PFSK-1 (cell line): ENCODE data around the gene MATCAP1.

Experiments
- FOXP2 ChIP-seq: optimal IDR thresholded peaks from 2 replicates; pipeline ENCODE3; 2011; ENCODE audit warnings: borderline replicate concordance, control low read depth, inconsistent platforms; ENCODE audit not compliant: insufficient read depth; ENCODE audit errors: extremely low read length, extremely low read depth
- POLR2AphosphoS5 ChIP-seq: IDR thresholded peaks from 2 replicates; pipeline ENCODE4 v1.6.1; 2012; ENCODE audit warnings: low read depth, mild to moderate bottlenecking, control low read depth, low read length, moderate library complexity
- TF ChIP-seq, protein P1 (sequence below), 2 experiments: IDR thresholded peaks; 2 replicates each; pipeline versions ENCODE4 v1.6.1 to v1.8.0; 2011 to 2012; ENCODE audit warnings: low read depth in 2 of 2, low read length in 2 of 2, control low read depth in 1 of 2, inconsistent platforms in 1 of 2, mild to moderate bottlenecking in 1 of 2, moderate library complexity in 1 of 2; ENCODE audit not compliant: insufficient read depth in 1 of 2

DNA sequence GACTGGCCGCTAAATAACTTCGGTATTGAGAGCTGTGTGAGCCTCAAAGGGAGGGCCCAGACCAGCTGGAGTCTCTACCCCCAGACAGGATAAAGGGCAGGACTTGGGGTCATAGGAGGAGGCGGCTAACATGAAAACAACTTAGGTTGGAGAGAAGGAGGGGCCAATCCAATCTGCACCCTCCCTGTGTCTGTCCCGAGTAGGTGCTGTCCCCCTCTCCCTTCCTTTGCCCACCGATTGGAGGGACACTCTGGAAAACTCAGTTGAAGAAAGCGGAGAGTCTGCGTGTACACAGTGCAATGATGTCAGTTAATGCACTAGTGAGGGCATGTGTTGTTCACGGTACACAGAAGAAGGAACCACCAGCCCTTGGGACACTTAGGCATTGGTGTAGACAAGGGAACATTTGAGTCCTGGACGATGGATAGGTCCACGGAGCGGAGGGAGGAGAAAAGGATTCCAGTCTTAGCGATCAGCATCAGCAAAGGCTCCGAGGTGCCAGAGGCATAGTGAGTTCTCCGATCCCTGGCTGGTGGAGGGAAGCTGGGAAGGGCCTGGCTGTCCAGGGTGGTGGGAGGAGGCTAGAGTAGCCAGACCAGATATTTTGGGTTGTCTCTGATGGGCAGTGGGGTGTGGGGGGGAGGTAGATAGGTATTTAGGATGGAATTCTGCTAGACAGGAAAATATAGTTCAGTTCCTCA is 12.7 kb downstream of the MATCAP1 start:
- TF ChIP-seq, protein P1, sequence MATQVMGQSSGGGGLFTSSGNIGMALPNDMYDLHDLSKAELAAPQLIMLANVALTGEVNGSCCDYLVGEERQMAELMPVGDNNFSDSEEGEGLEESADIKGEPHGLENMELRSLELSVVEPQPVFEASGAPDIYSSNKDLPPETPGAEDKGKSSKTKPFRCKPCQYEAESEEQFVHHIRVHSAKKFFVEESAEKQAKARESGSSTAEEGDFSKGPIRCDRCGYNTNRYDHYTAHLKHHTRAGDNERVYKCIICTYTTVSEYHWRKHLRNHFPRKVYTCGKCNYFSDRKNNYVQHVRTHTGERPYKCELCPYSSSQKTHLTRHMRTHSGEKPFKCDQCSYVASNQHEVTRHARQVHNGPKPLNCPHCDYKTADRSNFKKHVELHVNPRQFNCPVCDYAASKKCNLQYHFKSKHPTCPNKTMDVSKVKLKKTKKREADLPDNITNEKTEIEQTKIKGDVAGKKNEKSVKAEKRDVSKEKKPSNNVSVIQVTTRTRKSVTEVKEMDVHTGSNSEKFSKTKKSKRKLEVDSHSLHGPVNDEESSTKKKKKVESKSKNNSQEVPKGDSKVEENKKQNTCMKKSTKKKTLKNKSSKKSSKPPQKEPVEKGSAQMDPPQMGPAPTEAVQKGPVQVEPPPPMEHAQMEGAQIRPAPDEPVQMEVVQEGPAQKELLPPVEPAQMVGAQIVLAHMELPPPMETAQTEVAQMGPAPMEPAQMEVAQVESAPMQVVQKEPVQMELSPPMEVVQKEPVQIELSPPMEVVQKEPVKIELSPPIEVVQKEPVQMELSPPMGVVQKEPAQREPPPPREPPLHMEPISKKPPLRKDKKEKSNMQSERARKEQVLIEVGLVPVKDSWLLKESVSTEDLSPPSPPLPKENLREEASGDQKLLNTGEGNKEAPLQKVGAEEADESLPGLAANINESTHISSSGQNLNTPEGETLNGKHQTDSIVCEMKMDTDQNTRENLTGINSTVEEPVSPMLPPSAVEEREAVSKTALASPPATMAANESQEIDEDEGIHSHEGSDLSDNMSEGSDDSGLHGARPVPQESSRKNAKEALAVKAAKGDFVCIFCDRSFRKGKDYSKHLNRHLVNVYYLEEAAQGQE (IDR thresholded peaks at IDR 0.05; ENCODE audit: insufficient read depth in 1 of 2, low read depth in 2 of 2, low read length in 2 of 2): no peak
- no peak for TF ChIP-seq FOXP2
- no peak for TF ChIP-seq POLR2AphosphoS5
